ENCODE measurements around the gene FSD1.

Gene FSD1

DNA sequence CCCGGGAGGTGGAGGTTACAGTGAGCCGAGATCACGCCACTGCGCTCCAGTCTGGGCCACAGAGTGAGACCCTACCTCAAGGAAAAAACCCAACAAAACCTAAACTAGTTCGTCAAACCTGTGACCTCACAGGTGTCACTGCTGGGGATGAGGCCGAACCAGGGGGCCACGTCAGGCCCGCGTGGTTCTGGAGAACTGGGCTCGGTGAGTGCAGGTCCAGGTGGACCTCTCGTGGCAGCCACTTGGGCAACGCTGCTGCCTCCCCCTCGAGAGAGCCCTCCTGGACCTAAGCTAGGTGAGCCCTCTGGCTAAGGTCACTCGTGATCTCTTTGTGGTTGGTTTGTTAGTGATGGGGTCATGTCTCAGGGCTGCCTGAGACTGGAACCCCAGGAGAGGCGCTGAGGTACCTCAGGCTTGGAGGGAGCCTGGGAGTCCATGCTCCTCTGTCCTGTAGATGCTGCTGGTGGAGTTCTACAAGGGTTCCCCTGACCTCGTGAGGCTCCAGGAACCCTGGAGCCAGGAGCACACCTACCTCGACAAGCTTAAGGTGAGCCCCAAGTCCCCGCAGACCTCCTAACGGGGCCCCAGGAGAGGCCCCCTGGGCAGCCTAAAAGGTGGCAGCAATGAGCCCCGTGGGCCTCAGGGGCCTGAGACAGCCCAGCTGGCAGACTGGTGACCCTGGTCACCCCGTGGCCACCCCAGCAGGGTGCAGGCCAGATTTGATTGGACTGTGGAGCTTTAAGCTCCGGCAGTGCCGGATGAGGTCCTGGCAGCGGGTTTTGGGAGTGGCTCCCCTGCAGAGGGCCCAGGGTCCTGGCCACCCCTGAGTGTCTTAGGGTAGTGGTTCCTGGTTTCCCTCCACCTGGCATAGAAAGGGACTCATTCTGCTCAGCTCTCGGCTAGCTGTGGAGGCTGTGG lies 54.6 kb downstream of the FSD1 start:
- TF ChIP-seq BACH2 (CRISPR knock-in tag; IDR thresholded peaks at IDR 0.05; ENCODE audit: borderline replicate concordance) = no peak
- ATAC-seq = no peak

DNA sequence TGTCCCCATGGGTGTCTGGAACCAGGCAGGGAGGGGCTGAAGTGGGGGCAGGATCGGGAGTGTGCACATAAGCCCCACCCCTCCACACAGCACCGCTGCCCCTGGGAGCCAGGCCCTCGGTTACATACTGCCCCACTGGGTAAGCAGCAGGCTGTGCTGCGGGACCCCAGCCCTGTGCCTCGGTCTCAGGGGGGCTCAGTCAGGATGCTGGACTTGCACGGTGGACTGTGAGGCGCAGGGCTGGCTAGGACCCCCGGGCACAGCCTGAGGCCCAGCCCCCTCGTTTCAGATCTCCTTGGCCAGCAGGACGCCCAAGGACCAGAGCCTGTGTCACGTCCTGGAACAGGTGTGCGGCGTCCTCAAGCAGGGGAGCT lies 55.2 kb downstream of the FSD1 start:
- no peak for ATAC-seq
- TF ChIP-seq TSHZ2 (CRISPR knock-in tag; IDR thresholded peaks at IDR 0.05) = no peak
- TF ChIP-seq RARB (CRISPR knock-in tag; IDR thresholded peaks at IDR 0.05) = no peak
- TF ChIP-seq ZC3H10 (CRISPR knock-in tag; IDR thresholded peaks at IDR 0.05) = no peak
- TF ChIP-seq TOX (CRISPR knock-in tag; IDR thresholded peaks at IDR 0.05; ENCODE audit: borderline replicate concordance) = no peak

DNA sequence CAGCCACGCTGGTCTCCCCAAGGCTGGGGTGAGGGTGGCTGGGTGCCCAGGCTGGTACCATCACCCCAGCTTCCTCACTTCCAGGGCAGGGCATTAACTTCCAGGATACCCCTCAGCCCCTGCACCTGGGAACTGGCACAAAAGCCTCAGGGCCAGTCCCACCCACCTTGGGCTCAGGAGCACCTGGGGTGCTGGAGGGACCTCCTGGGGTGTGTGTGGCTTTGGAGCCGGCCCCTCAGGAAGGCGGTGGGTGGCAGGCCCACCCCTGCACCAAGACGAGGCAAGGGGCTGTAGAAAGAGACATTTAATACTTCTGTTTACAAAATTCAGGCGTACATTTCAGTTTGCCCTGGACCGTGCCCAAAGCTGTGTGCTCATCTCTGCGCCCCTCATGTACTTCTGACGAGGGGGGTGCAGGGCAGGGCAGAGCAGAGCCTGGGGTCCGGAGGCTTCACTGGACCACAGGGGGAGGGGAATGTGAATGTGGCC lies 55.7 kb downstream of the FSD1 start:
- TF ChIP-seq ZNF8 (CRISPR knock-in tag; IDR thresholded peaks at IDR 0.05) (no peak), TSHZ2 (CRISPR knock-in tag; IDR thresholded peaks at IDR 0.05) (no peak), SNAI2 (CRISPR knock-in tag; IDR thresholded peaks at IDR 0.05) (no peak), RARB (CRISPR knock-in tag; IDR thresholded peaks at IDR 0.05) (no peak), ZNF70 (CRISPR knock-in tag; IDR thresholded peaks at IDR 0.05) (no peak), TOX (CRISPR knock-in tag; IDR thresholded peaks at IDR 0.05; ENCODE audit: borderline replicate concordance) (no peak), OSR1 (CRISPR knock-in tag; IDR thresholded peaks at IDR 0.05) (no peak), CREB5 (CRISPR knock-in tag; IDR thresholded peaks at IDR 0.05; ENCODE audit: low read depth) (no peak), POU6F1 (CRISPR knock-in tag; IDR thresholded peaks at IDR 0.05; ENCODE audit: borderline replicate concordance, low read depth) (no peak), GLIS3 (CRISPR knock-in tag; IDR thresholded peaks at IDR 0.05) (no peak), ARNTL (CRISPR knock-in tag; IDR thresholded peaks at IDR 0.05; ENCODE audit: borderline replicate concordance, low read depth) (no peak), PPARA (CRISPR knock-in tag; IDR thresholded peaks at IDR 0.05; ENCODE audit: borderline replicate concordance) (no peak), CSDC2 (CRISPR knock-in tag; IDR thresholded peaks at IDR 0.05) (no peak), TCF4 (CRISPR knock-in tag; IDR thresholded peaks at IDR 0.05; ENCODE audit: borderline replicate concordance) (no peak)
- TF ChIP-seq, protein P1, sequence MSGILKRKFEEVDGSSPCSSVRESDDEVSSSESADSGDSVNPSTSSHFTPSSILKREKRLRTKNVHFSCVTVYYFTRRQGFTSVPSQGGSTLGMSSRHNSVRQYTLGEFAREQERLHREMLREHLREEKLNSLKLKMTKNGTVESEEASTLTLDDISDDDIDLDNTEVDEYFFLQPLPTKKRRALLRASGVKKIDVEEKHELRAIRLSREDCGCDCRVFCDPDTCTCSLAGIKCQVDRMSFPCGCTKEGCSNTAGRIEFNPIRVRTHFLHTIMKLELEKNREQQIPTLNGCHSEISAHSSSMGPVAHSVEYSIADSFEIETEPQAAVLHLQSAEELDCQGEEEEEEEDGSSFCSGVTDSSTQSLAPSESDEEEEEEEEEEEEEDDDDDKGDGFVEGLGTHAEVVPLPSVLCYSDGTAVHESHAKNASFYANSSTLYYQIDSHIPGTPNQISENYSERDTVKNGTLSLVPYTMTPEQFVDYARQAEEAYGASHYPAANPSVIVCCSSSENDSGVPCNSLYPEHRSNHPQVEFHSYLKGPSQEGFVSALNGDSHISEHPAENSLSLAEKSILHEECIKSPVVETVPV (CRISPR knock-in tag; IDR thresholded peaks at IDR 0.05) = no peak

More for the DNA sequence above, 55.7 kb downstream of the FSD1 start:
- ATAC-seq = no peak

All from SK-N-SH treated with all-trans-retinoic acid at 6 μM for 48 hours (cell line).